Suprapubic skin (tissue), 4 donors: Measurements from ENCODE around the gene UBA5.

Experiments
- CTCF ChIP-seq, 2 donors: fragments of 200-600 bp in 1 of 2; fragments of 450-650 bp in 1 of 2; sonication (generic) in 1 of 2; IDR thresholded peaks; one replicate each; pipeline ENCODE4 v1.5.1; 2016 to 2019; ENCODE audit warnings: antibody characterized with exemption in 2 of 2, mild to moderate bottlenecking in 1 of 2, moderate library complexity in 1 of 2
- EP300 ChIP-seq: sonication (generic); formaldehyde crosslinking; IDR thresholded peaks from one replicate; pipeline ENCODE4 v1.6.1; 2017; ENCODE audit warnings: antibody characterized with exemption
- POLR2AphosphoS5 ChIP-seq, 3 donors: sonication (generic); formaldehyde crosslinking; IDR thresholded peaks; one replicate each; pipeline ENCODE4 v1.6.1; 2017; ENCODE audit warnings: antibody characterized with exemption in 3 of 3

DNA sequence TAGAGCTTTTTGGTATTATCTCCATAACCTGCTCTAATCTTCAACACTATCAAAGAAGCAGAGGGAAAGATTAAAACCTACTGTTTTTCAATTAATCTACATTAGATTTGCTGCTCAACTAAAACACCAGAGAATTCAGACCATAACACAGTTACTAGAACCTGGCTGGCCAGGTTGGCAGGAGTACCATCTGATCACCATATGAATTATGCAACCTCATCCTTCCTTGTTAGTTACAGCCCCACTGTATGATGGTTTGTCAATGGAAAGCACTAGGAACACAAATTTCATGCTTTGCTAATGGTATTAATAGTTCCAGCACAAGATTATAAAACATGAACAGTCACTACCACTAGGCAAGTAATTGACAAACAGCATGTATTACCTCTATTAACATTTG, 56.2 kb downstream of the UBA5 start:
- TF ChIP-seq EP300 (no peak), CTCF (IDR thresholded peaks at IDR 0.05) (no peak), POLR2AphosphoS5 (IDR thresholded peaks at IDR 0.05) (no peak)
